Neural cell (in vitro differentiated cells): Measurements from ENCODE around the gene TMIGD3.

Experiments
- CTCF ChIP-seq: fragments of 450-650 bp; IDR thresholded peaks from 2 replicates; pipeline ENCODE4 v1.5.1; 2014; ENCODE audit warnings: antibody characterized with exemption, mild to moderate bottlenecking, moderate library complexity; ENCODE audit not compliant: poor library complexity, severe bottlenecking
- MXI1 ChIP-seq: fragments of 450-650 bp; conservative IDR thresholded peaks from 2 replicates; pipeline ENCODE4 v1.6.1; 2014; ENCODE audit warnings: antibody characterized with exemption, mild to moderate bottlenecking; ENCODE audit not compliant: poor library complexity, severe bottlenecking

GRCh38 chr1:111501645-111502044, 1.8 kb downstream of the TMIGD3 start:
- TF ChIP-seq CTCF: no peak
- no peak for TF ChIP-seq MXI1
